ENCODE data around the gene IKZF3.
"Not testable (repeated sequence)": the region's sequence is repeated elsewhere in the genome, so short reads cannot be mapped to it uniquely, and the experiment has no call there.

IKZF3 gene

GRCh38 chr17:39730095-39730921 lies 133.8 kb downstream of the IKZF3 start, which contains the start of gene MIEN1:
TSS of gene MIEN1 (minus strand) at chr17:39730532. CDS start at chr17:39730495, 37 bp downstream.
- TF ChIP-seq CTCF (IDR thresholded peaks at IDR 0.05; ENCODE audit: low read depth, low read length) = peak; percentile 75
- DNase-seq = peak; percentile 95
- H3K36me3 ChIP-seq = no peaks in the 10 kb centered on the region
- H3K4me3 ChIP-seq (ENCODE audit: low read depth, low read length) = peak within 1 kb of the TSS; percentile 82
- H3K4me1 ChIP-seq = no peaks in the 10 kb centered on the region
- H3K9me3 ChIP-seq = no peaks in the 10 kb centered on the region
- no peaks in the 10 kb centered on the region; the same call in 1 of the 2 replicates for H3K27me3 ChIP-seq

GRCh38 chr17:39729280-39729851 lies 134.7 kb downstream of the IKZF3 start:
- no peaks in the 10 kb centered on the region for H3K9me3 ChIP-seq
- peak overlapping the region; percentile 82 for H3K4me3 ChIP-seq (ENCODE audit: low read depth, low read length)
- no peaks in the 10 kb centered on the region for H3K4me1 ChIP-seq
- DNase-seq = no peak
- no peak for TF ChIP-seq CTCF (IDR thresholded peaks at IDR 0.05; ENCODE audit: low read depth, low read length)
- no peaks in the 10 kb centered on the region for H3K27me3 ChIP-seq
- H3K36me3 ChIP-seq = no peaks in the 10 kb centered on the region

- no peak for DNase-seq
- Histone ChIP-seq H3K4me1 (no peaks in the 10 kb centered on the region), H3K9me3 (no peaks in the 10 kb centered on the region), H3K27me3 (no peaks in the 10 kb centered on the region), H3K36me3 (no peaks in the 10 kb centered on the region), H3K4me3 (ENCODE audit: low read depth, low read length) (no peak overlapping the region)
- no peak for TF ChIP-seq CTCF (IDR thresholded peaks at IDR 0.05; ENCODE audit: low read depth, low read length)
These were observed 136.6 kb downstream of the IKZF3 start for GRCh38 chr17:39727556-39727955.

- no peak overlapping the region for H3K4me3 ChIP-seq (ENCODE audit: low read depth, low read length)
- no peak for TF ChIP-seq CTCF (IDR thresholded peaks at IDR 0.05; ENCODE audit: low read depth, low read length)
These were observed 137.5 kb downstream of the IKZF3 start for GRCh38 chr17:39726617-39727016.

GRCh38 chr17:39725923-39726322 lies 138.2 kb downstream of the IKZF3 start:
- not testable (repeated sequence) for H3K9me3 ChIP-seq; DNase-seq; H3K36me3 ChIP-seq; H3K27me3 ChIP-seq; H3K4me1 ChIP-seq; H3K4me3 ChIP-seq (ENCODE audit: low read depth, low read length)

More at GRCh38 chr17:39726617-39727016, 137.5 kb downstream of the IKZF3 start:
- Histone ChIP-seq H3K4me1 (no peaks in the 10 kb centered on the region), H3K9me3 (no peaks in the 10 kb centered on the region), H3K27me3 (no peaks in the 10 kb centered on the region), H3K36me3 (no peaks in the 10 kb centered on the region)
- DNase-seq = no peak

GRCh38 chr17:39724731-39725130 lies 139.4 kb downstream of the IKZF3 start:
- no peak for DNase-seq
- H3K4me1 ChIP-seq = no peaks in the 10 kb centered on the region
- no peaks in the 10 kb centered on the region for H3K36me3 ChIP-seq
- no peak for TF ChIP-seq CTCF (IDR thresholded peaks at IDR 0.05; ENCODE audit: low read depth, low read length)
- H3K27me3 ChIP-seq = no peaks in the 10 kb centered on the region
- H3K9me3 ChIP-seq = no peaks in the 10 kb centered on the region
- no peak overlapping the region for H3K4me3 ChIP-seq (ENCODE audit: low read depth, low read length)

All from BE2C (cell line).